CD4-positive, alpha-beta T cell (primary cell): ENCODE measurements around the gene CBFA2T3. TPM values are rescaled to one million over a fixed set of nuclear protein-coding genes. Genes with fewer than 3 reads are reported as not detected.

Experiments
- ATAC-seq: fragments of 200-7000 bp; cut with Tn5 transposase; one replicate; pipeline ENCODE4 v1.10.0; 2022; ENCODE audit warnings: mild to moderate bottlenecking; ENCODE audit not compliant: poor library complexity
- CTCF ChIA-PET: fragments of 350-600 bp; sonication (Branson Sonifier 250); formaldehyde crosslinking; loops from one replicate; lab custom pipeline; 2021; ENCODE audit warnings: antibody characterized with exemption, inconsistent platforms; lab: Charles Lee
- POLR2A ChIA-PET: fragments of 350-600 bp; sonication (Branson Sonifier 250); formaldehyde crosslinking; loops from one replicate; lab custom pipeline; 2021; ENCODE audit warnings: antibody characterized with exemption, inconsistent platforms; lab: Charles Lee
- DNase-seq, 14 experiments: peaks; one replicate each; pipeline ENCODE4 v3.0.0-alpha.2; 2013 to 2020; ENCODE audit warnings: mixed read lengths in 2 of 14
- H3K27ac ChIP-seq, 2 donors: one replicate each; pipeline versions ENCODE4 v1.5.1 to v1.7.0; 2013; ENCODE audit warnings: low read length in 2 of 2, low read depth in 1 of 2, mild to moderate bottlenecking in 1 of 2
- H3K27me3 ChIP-seq, 2 experiments: 1 replicate in 1 of 2; 2 replicates in 1 of 2; pipeline versions ENCODE4 v1.6.1 to v1.7.0; 2013; ENCODE audit warnings: low read length in 2 of 2, control low read depth in 1 of 2, mild to moderate bottlenecking in 1 of 2, moderate library complexity in 1 of 2; ENCODE audit not compliant: insufficient read depth in 2 of 2, control insufficient read depth in 1 of 2
- H3K36me3 ChIP-seq: one replicate; pipeline ENCODE4 v1.6.1; 2013; ENCODE audit warnings: low read length, control low read depth; ENCODE audit not compliant: insufficient read depth
- H3K4me1 ChIP-seq: one replicate; pipeline ENCODE4 v1.6.1; 2013; ENCODE audit warnings: low read length, control low read depth; ENCODE audit not compliant: insufficient read depth
- H3K4me3 ChIP-seq: one replicate; pipeline ENCODE4 v1.5.1; 2013; ENCODE audit warnings: mild to moderate bottlenecking, low read length, moderate library complexity
- H3K9me3 ChIP-seq, 2 experiments: 1 replicate in 1 of 2; 2 replicates in 1 of 2; pipeline versions ENCODE4 v1.6.1 to v1.7.0; 2013; ENCODE audit warnings: low read length in 2 of 2, mild to moderate bottlenecking in 2 of 2, control low read depth in 1 of 2, moderate library complexity in 1 of 2; ENCODE audit not compliant: control insufficient read depth in 1 of 2, insufficient read depth in 1 of 2
- H3K27ac Mint-ChIP-seq: one replicate; pipeline ENCODE4 v1.8.0; 2020; ENCODE audit warnings: mixed read lengths
- H3K27me3 Mint-ChIP-seq: one replicate; pipeline ENCODE4 v1.8.0; 2021; ENCODE audit warnings: mixed read lengths
- H3K36me3 Mint-ChIP-seq: one replicate; pipeline ENCODE4 v1.8.0; 2021; ENCODE audit warnings: low read depth, mixed read lengths
- H3K4me1 Mint-ChIP-seq: one replicate; pipeline ENCODE4 v1.8.0; 2021; ENCODE audit warnings: low read depth, mixed read lengths
- H3K4me3 Mint-ChIP-seq: one replicate; pipeline ENCODE4 v1.8.0; 2020; ENCODE audit warnings: mild to moderate bottlenecking, mixed read lengths
- H3K9me3 Mint-ChIP-seq: one replicate; pipeline ENCODE4 v1.8.0; 2020; ENCODE audit warnings: mixed read lengths
- CTCF ChIP-seq: fragments of 200-600 bp; IDR thresholded peaks from one replicate; pipeline ENCODE4 v1.8.0; 2022; ENCODE audit warnings: antibody characterized with exemption, mild to moderate bottlenecking
- intact Hi-C, 2 experiments: fragments of 100-400 bp; cut with DNase I in 1 of 2; cut with micrococcal nuclease in 1 of 2; formaldehyde crosslinking; loops; one replicate each; pipeline versions ENCODE4 v1.15.1 to v1.9.0; 2023 to 2025; cut with DNase I, micrococcal nuclease
- total RNA-seq, 174 experiments: library from RNA in 2 of 174; stranded (reverse) in 2 of 174; gene quantifications; one replicate each; pipeline ENCODE4 v1.2.3 and lab custom pipeline; 2021 to 2026

Gene CBFA2T3
- total RNA-seq, 2 experiments from 2014 or later = 0.80 to 1.6 TPM

DNA sequence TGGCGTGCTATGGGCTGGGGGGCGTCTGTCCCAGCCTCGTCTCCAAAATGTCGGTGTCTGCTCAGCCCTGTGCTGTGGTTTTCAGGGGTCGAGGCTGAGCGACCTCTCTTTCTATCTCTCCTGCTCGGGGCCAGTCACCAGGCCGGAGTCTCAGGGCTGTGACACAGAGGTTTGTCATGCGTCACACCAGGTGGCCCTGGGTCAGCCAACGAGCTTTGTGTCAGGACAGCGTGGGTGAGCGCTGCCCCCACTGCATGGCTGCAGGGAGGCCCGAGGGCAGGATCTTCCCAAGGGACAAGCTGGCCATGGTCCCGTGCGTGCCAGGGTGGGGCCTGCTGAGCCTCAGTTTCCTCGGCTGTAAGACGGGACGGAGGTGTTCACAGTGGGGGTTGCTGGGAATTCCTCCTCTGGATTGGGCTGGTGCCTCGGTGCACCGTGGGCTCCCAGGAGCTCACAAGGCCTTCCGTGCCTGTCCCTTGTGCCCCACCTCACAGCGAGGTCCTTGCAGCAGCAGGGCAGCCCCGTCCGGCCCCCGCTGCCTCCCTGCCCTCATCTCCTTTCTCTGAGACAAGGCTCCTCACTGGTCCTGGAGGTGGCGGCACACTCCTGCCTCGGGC is 50.5 kb downstream of the CBFA2T3 start:
- H3K4me3 ChIP-seq = no peak overlapping the region
- Mint-ChIP-seq H3K4me1 (no peaks in the 10 kb centered on the region), H3K4me3 (no peak overlapping the region), H3K9me3 (no peaks in the 10 kb centered on the region), H3K27ac (no peak overlapping the region), H3K36me3 (no peaks in the 10 kb centered on the region), H3K27me3 (no peaks in the 10 kb centered on the region)
- POLR2A ChIA-PET = no interaction called here
- CTCF ChIA-PET = no interaction called here
- TF ChIP-seq CTCF = no peak
- ATAC-seq = no peak
- H3K36me3 ChIP-seq = no peaks in the 10 kb centered on the region
- H3K4me1 ChIP-seq = no peaks in the 10 kb centered on the region
- H3K9me3 ChIP-seq = peaks cover 0 to 10% of the 10 kb centered on the region in 2 experiments
- intact Hi-C loops = no loop called here
- H3K27ac ChIP-seq = no peak overlapping the region
- DNase-seq = no peak
- H3K27me3 ChIP-seq = no peaks in the 10 kb centered on the region

DNA sequence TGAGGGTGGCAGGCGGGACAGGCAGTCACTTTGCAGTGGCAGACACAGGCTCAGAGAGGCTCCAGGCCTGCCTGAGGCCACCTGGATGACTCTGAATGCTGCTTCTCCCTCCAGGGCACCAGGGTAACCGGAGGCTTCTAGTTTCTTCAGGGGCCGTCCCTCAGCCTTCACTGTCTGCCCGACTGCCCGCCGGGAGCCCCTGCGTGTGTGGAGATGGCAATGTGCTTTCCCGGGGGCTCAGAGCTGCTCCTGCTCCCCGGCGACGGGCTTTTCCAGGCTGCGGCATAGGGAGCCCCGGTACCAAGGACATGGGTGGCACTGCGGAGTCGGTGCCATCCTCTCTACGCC is 51.5 kb downstream of the CBFA2T3 start:
- peaks cover 9% of the 10 kb centered on the region for H3K4me1 ChIP-seq
- intact Hi-C loops = no loop called here
- H3K27ac Mint-ChIP-seq = no peak overlapping the region

DNA sequence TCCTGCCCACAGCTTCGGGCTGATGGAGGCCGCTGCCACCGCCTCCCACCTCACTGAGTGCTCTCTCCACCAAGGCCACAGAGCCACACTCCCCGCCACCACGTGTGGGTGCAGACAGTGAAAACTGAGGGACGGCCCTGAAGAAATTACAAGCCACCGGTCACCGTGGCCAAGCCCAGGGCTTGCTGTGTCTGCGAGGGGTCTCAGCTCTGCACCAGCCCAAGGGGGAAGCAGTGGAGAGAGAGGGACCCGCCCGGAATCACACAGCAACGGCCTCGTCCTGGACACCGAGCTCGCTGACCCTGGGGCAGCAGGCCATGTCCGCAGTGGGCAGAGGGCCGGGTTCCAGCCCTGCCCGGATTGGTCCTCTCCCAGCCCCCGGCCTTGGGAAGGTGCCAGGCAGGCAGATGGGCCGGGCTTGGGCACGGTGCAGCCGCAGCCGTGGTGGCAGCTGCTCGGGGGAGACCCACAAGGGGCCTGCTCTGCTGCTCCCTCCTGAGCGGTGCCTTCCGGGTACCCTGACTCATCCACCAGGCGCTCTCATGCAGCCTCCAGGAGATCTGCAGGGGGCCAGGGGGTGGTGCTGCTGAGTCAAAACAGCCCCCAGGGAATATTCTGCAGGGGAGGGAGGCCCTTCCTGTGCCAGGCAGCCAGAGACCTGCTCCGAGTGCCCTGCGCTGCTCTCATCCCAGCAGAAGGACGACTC is 52.0 kb downstream of the CBFA2T3 start:
- no peaks in the 10 kb centered on the region for H3K36me3 ChIP-seq
- peaks cover 6% of the 10 kb centered on the region for H3K4me1 Mint-ChIP-seq
- no peak overlapping the region for H3K4me3 Mint-ChIP-seq
- H3K4me3 ChIP-seq = no peak overlapping the region
- TF ChIP-seq CTCF = no peak
- peak in 4 of 14 experiments; percentile 17 to 50 (median 26) for DNase-seq
- no peaks in the 10 kb centered on the region for H3K36me3 Mint-ChIP-seq
- H3K27me3 ChIP-seq = peaks cover 0 to 3% of the 10 kb centered on the region in 2 experiments
- peak; percentile 65 for ATAC-seq
- H3K27me3 Mint-ChIP-seq = no peaks in the 10 kb centered on the region
- POLR2A ChIA-PET = no interaction called here
- H3K27ac Mint-ChIP-seq = no peak overlapping the region
- CTCF ChIA-PET = no interaction called here
- H3K9me3 ChIP-seq = peaks cover 0 to 10% of the 10 kb centered on the region in 2 experiments
- peaks cover 10% of the 10 kb centered on the region for H3K4me1 ChIP-seq
- H3K27ac ChIP-seq = no peak overlapping the region
- intact Hi-C loops = no loop called here
- H3K9me3 Mint-ChIP-seq = no peaks in the 10 kb centered on the region

More for the DNA sequence above, 51.5 kb downstream of the CBFA2T3 start:
- ATAC-seq = no peak
- POLR2A ChIA-PET = no interaction called here
- Histone ChIP-seq H3K36me3 (no peaks in the 10 kb centered on the region), H3K27ac (no peak overlapping the region), H3K27me3 (peaks cover 0 to 3% of the 10 kb centered on the region in 2 experiments), H3K4me3 (no peak overlapping the region), H3K9me3 (peaks cover 0 to 10% of the 10 kb centered on the region in 2 experiments)
- TF ChIP-seq CTCF = no peak
- CTCF ChIA-PET = no interaction called here
- Mint-ChIP-seq H3K36me3 (no peaks in the 10 kb centered on the region), H3K4me3 (no peak overlapping the region), H3K9me3 (no peaks in the 10 kb centered on the region), H3K4me1 (peaks cover 6% of the 10 kb centered on the region), H3K27me3 (no peaks in the 10 kb centered on the region)
- DNase-seq = no peak
